SH-SY5Y (cell line): ENCODE data around the gene BMPR1A.

Source experiments
- GATA2 ChIP-seq: IDR thresholded peaks from 2 replicates; pipeline ENCODE4 v1.6.1; 2011; ENCODE audit warnings: mild to moderate bottlenecking, low read depth, low read length
- GATA3 ChIP-seq: IDR thresholded peaks from 2 replicates; pipeline ENCODE4 v1.6.1; 2011; ENCODE audit warnings: low read depth, mild to moderate bottlenecking, low read length, moderate library complexity

BMPR1A gene

GRCh38 chr10:86855513-86855912 lies 99.1 kb downstream of the BMPR1A start:
- TF ChIP-seq GATA2: no peak
- no peak for TF ChIP-seq GATA3

- no peak for TF ChIP-seq GATA2
- TF ChIP-seq GATA3: no peak
Observed at GRCh38 chr10:86856156-86856555, 99.7 kb downstream of the BMPR1A start.

GRCh38 chr10:86857128-86857721 lies 100.8 kb downstream of the BMPR1A start:
- no peak for TF ChIP-seq GATA3
- no peak for TF ChIP-seq GATA2

- TF ChIP-seq GATA3 (no peak), GATA2 (no peak)
Observed at GRCh38 chr10:86858011-86858410, 101.6 kb downstream of the BMPR1A start.

GRCh38 chr10:86861351-86861750 lies 104.9 kb downstream of the BMPR1A start:
- no peak for TF ChIP-seq GATA2
- no peak for TF ChIP-seq GATA3

GRCh38 chr10:86862373-86862772 lies 106.0 kb downstream of the BMPR1A start:
- TF ChIP-seq GATA3: no peak
- no peak for TF ChIP-seq GATA2

GRCh38 chr10:86862786-86863483 lies 106.5 kb downstream of the BMPR1A start:
- no peak for TF ChIP-seq GATA3
- TF ChIP-seq GATA2: no peak

- no peak for TF ChIP-seq GATA2
- TF ChIP-seq GATA3: no peak
Observed at GRCh38 chr10:86863484-86863842, 107.0 kb downstream of the BMPR1A start.

- TF ChIP-seq GATA3 (no peak), GATA2 (no peak)
Observed at GRCh38 chr10:86867149-86867548, 110.7 kb downstream of the BMPR1A start.

- TF ChIP-seq GATA2 (no peak), GATA3 (no peak)
Observed at GRCh38 chr10:86868353-86868752, 111.9 kb downstream of the BMPR1A start.

- TF ChIP-seq GATA3: no peak
- TF ChIP-seq GATA2: no peak
Observed at GRCh38 chr10:86870679-86871078, 114.3 kb downstream of the BMPR1A start.

- TF ChIP-seq GATA3 (no peak), GATA2 (no peak)
Observed at GRCh38 chr10:86871563-86872183, 115.3 kb downstream of the BMPR1A start.

GRCh38 chr10:86872757-86873156 lies 116.3 kb downstream of the BMPR1A start:
- TF ChIP-seq GATA2 (no peak), GATA3 (no peak)

GRCh38 chr10:86876748-86877147 lies 120.3 kb downstream of the BMPR1A start:
- no peak for TF ChIP-seq GATA3
- no peak for TF ChIP-seq GATA2
